H1 (cell line): ENCODE results near the gene WDR27. TPM values are rescaled to one million over a fixed set of nuclear protein-coding genes. Genes with fewer than 3 reads are reported as not detected.

ENCODE experiments used
- CTCF ChIA-PET: fragments of 300-600 bp; sonication (Branson Sonifier 250); formaldehyde crosslinking; loops from one replicate; lab custom pipeline; 2021; ENCODE audit not compliant: partially characterized antibody; lab: Charles Lee
- POLR2A ChIA-PET: fragments of 300-600 bp; sonication (Branson Sonifier 250); formaldehyde crosslinking; loops from one replicate; lab custom pipeline; 2021; ENCODE audit warnings: inconsistent platforms; ENCODE audit not compliant: partially characterized antibody; lab: Charles Lee
- DNase-seq, 2 experiments: peaks; one replicate each; pipeline versions ENCODE4 v3.0.0 to v3.0.0-alpha.2; 2010 to 2022; ENCODE audit warnings: low spot score in 2 of 2, low read depth in 1 of 2, mixed read lengths in 1 of 2
- FAIRE-seq: peaks from 2 replicates; lab custom pipeline; 2011; peaks lifted over from hg19 to GRCh38; lab: Jason Lieb, UNC
- H2AFZ ChIP-seq: 2 replicates; pipeline ENCODE4 v1.8.1; 2012; ENCODE audit warnings: low read length, inconsistent platforms
- H2AK5ac ChIP-seq: 2 replicates; pipeline ENCODE4 v1.6.1; 2013; ENCODE audit warnings: low read depth, low read length
- H2BK120ac ChIP-seq: replicated peaks from 2 replicates; pipeline ENCODE3; 2013; ENCODE audit warnings: low read depth, low read length, inconsistent platforms
- H2BK12ac ChIP-seq: 2 replicates; pipeline ENCODE4 v1.6.1; 2013; ENCODE audit warnings: low read depth, low read length
- H2BK15ac ChIP-seq: 2 replicates; pipeline ENCODE4 v1.6.1; 2013; ENCODE audit warnings: low read length
- H2BK20ac ChIP-seq: 2 replicates; pipeline ENCODE4 v1.6.1; 2013; ENCODE audit warnings: low read length
- H2BK5ac ChIP-seq: 2 replicates; pipeline ENCODE4 v1.6.1; 2013; ENCODE audit warnings: low read depth, low read length
- H3K14ac ChIP-seq: 2 replicates; pipeline ENCODE4 v1.6.1; 2013; ENCODE audit warnings: inconsistent platforms; ENCODE audit not compliant: insufficient read length
- H3K18ac ChIP-seq: 2 replicates; pipeline ENCODE4 v1.6.1; 2013; ENCODE audit warnings: low read length; ENCODE audit errors: extremely low read depth
- H3K23ac ChIP-seq: 2 replicates; pipeline ENCODE4 v1.6.1; 2013; ENCODE audit warnings: inconsistent platforms; ENCODE audit not compliant: insufficient read length
- H3K23me2 ChIP-seq: 2 replicates; pipeline ENCODE4 v1.6.1; 2013; ENCODE audit warnings: low read depth, low read length
- H3K27ac ChIP-seq: 2 replicates; pipeline ENCODE4 v1.6.1; 2011; ENCODE audit warnings: low read depth, low read length, inconsistent platforms
- H3K27me3 ChIP-seq, 4 experiments: replicated peaks in 1 of 4; 1 replicate in 1 of 4; 2 replicates in 3 of 4; pipeline versions ENCODE4 v1.6.1 to v1.8.1; 2011 to 2013; ENCODE audit warnings: low read length in 3 of 4, mild to moderate bottlenecking in 3 of 4, inconsistent platforms in 2 of 4, mixed read lengths in 2 of 4, moderate library complexity in 1 of 4; ENCODE audit not compliant: control insufficient read depth in 3 of 4, insufficient read depth in 3 of 4; ENCODE audit errors: extremely low read depth in 1 of 4
- H3K36me3 ChIP-seq, 4 experiments: 2 replicates each; pipeline versions ENCODE4 v1.6.1 to v1.8.1; 2011 to 2013; ENCODE audit warnings: mild to moderate bottlenecking in 4 of 4, low read length in 3 of 4, moderate library complexity in 2 of 4, control low read depth in 1 of 4, inconsistent platforms in 1 of 4; ENCODE audit not compliant: insufficient read depth in 4 of 4, control insufficient read depth in 2 of 4
- H3K4ac ChIP-seq: replicated peaks from 2 replicates; pipeline ENCODE3; 2013; ENCODE audit warnings: low read length, low read depth, mixed read lengths, inconsistent platforms; ENCODE audit not compliant: insufficient read length
- H3K4me1 ChIP-seq, 4 experiments: replicated peaks in 1 of 4; 1 replicate in 1 of 4; 2 replicates in 3 of 4; pipeline versions ENCODE4 v1.6.1 to v1.8.1; 2011 to 2013; ENCODE audit warnings: low read length in 3 of 4, inconsistent platforms in 2 of 4, mixed read lengths in 1 of 4; ENCODE audit not compliant: insufficient read depth in 4 of 4, control insufficient read depth in 3 of 4
- H3K4me2 ChIP-seq, 2 experiments: 2 replicates each; pipeline versions ENCODE4 v1.6.1 to v1.8.1; 2011 to 2013; ENCODE audit warnings: low read depth in 2 of 2, low read length in 2 of 2, control low read depth in 1 of 2, inconsistent platforms in 1 of 2, mild to moderate bottlenecking in 1 of 2; ENCODE audit not compliant: insufficient read depth in 1 of 2
- H3K4me3 ChIP-seq, 4 experiments: fragments of 200-600, 300-600 bp in 1 of 4; sonication (generic), shearing (Covaris generic), sonication (Bioruptor Twin) in 1 of 4; 2 replicates each; pipeline versions ENCODE4 v1.5.1 to v1.8.1; 2011 to 2016; ENCODE audit warnings: low read length in 4 of 4, low read depth in 3 of 4, control low read depth in 2 of 4, inconsistent platforms in 2 of 4, mild to moderate bottlenecking in 2 of 4, mixed read lengths in 1 of 4, moderate library complexity in 1 of 4; ENCODE audit not compliant: insufficient read depth in 2 of 4; ENCODE audit errors: extremely low read depth in 1 of 4
- H3K56ac ChIP-seq: replicated peaks from 2 replicates; pipeline ENCODE3; 2013; ENCODE audit warnings: low read depth, mild to moderate bottlenecking, mixed read lengths, low read length, inconsistent platforms; ENCODE audit not compliant: insufficient read length
- H3K79me1 ChIP-seq: 2 replicates; pipeline ENCODE4 v1.6.1; 2013; ENCODE audit warnings: low read depth, low read length, control low read depth
- H3K79me2 ChIP-seq, 2 experiments: 2 replicates each; pipeline versions ENCODE4 v1.6.1 to v1.8.1; 2012 to 2013; ENCODE audit warnings: low read length in 2 of 2, mild to moderate bottlenecking in 2 of 2, inconsistent platforms in 1 of 2; ENCODE audit not compliant: insufficient read depth in 2 of 2, control insufficient read depth in 1 of 2
- H3K9ac ChIP-seq, 4 experiments: replicated peaks in 1 of 4; 1 replicate in 1 of 4; 2 replicates in 3 of 4; pipeline versions ENCODE4 v1.6.1 to v1.8.1; 2011 to 2013; ENCODE audit warnings: low read depth in 3 of 4, low read length in 3 of 4, control low read depth in 2 of 4, mild to moderate bottlenecking in 2 of 4, moderate library complexity in 2 of 4, inconsistent platforms in 1 of 4; ENCODE audit errors: extremely low read depth in 1 of 4
- H3K9me3 ChIP-seq, 2 experiments: 2 replicates each; pipeline versions ENCODE4 v1.6.1 to v1.8.1; 2012 to 2013; ENCODE audit warnings: mild to moderate bottlenecking in 2 of 2, moderate library complexity in 2 of 2, control low read depth in 1 of 2, inconsistent platforms in 1 of 2, low read depth in 1 of 2, low read length in 1 of 2, mixed read lengths in 1 of 2; ENCODE audit not compliant: insufficient read depth in 2 of 2
- H4K20me1 ChIP-seq, 2 experiments: replicated peaks in 1 of 2; 2 replicates each; pipeline versions ENCODE3 to v1.8.1; 2011 to 2013; ENCODE audit warnings: inconsistent platforms in 2 of 2, low read length in 2 of 2, mild to moderate bottlenecking in 1 of 2; ENCODE audit not compliant: insufficient read depth in 2 of 2, control insufficient read depth in 1 of 2
- H4K5ac ChIP-seq: 2 replicates; pipeline ENCODE4 v1.6.1; 2013; ENCODE audit warnings: low read length, low read depth, mixed read lengths, inconsistent platforms; ENCODE audit not compliant: insufficient read length
- H4K8ac ChIP-seq: 2 replicates; pipeline ENCODE4 v1.8.0; 2013; ENCODE audit warnings: mild to moderate bottlenecking, moderate library complexity, low read length, inconsistent platforms; ENCODE audit not compliant: insufficient read depth; ENCODE audit errors: extremely low read depth
- H4K91ac ChIP-seq: replicated peaks from 2 replicates; pipeline ENCODE3; 2013; ENCODE audit warnings: low read length, mixed read lengths, inconsistent platforms; ENCODE audit not compliant: insufficient read length
- CEBPB ChIP-seq: IDR thresholded peaks from 2 replicates; pipeline ENCODE4 v1.6.1; 2012; ENCODE audit warnings: low read depth, low read length
- E2F6 ChIP-seq: IDR thresholded peaks from 2 replicates; pipeline ENCODE4 v1.6.1; 2012; ENCODE audit warnings: inconsistent platforms
- MAFK ChIP-seq: IDR thresholded peaks from 2 replicates; pipeline ENCODE4 v1.6.1; 2012; ENCODE audit warnings: low read depth, mild to moderate bottlenecking, improper control_type of control experiment, low read length
- POLR2AphosphoS5 ChIP-seq: IDR thresholded peaks from 2 replicates; pipeline ENCODE4 v1.6.1; 2011; ENCODE audit warnings: low read depth, low read length
- RAD21 ChIP-seq, 2 experiments: IDR thresholded peaks in 1 of 2; conservative IDR thresholded peaks in 1 of 2; 2 replicates each; pipeline ENCODE4 v1.6.1; 2011; ENCODE audit warnings: low read depth in 2 of 2, low read length in 2 of 2, improper control_type of control experiment in 1 of 2, inconsistent platforms in 1 of 2, mild to moderate bottlenecking in 1 of 2, moderate library complexity in 1 of 2
- RXRA ChIP-seq: IDR thresholded peaks from 2 replicates; pipeline ENCODE4 v1.6.1; 2011; ENCODE audit warnings: low read depth, mild to moderate bottlenecking, low read length, moderate library complexity; ENCODE audit not compliant: insufficient read depth
- SIX5 ChIP-seq: IDR thresholded peaks from 2 replicates; pipeline ENCODE4 v1.6.1; 2011; ENCODE audit warnings: mild to moderate bottlenecking, low read depth, low read length
- WGBS, 2 experiments: shearing (Covaris generic) in 1 of 2; methylation state at CpG; one replicate each; pipeline versions ENCODE4 v1.1.6 to v1.1.7; 2013 to 2015; ENCODE audit warnings: low lambda C conversion rate in 2 of 2, mixed read lengths in 2 of 2, inconsistent platforms in 1 of 2, low coverage in 1 of 2, missing lambda C conversion rate in 1 of 2; ENCODE audit not compliant: insufficient replicate concordance in 2 of 2, insufficient coverage in 1 of 2, insufficient read length in 1 of 2; ENCODE audit errors: extremely low coverage in 1 of 2, missing lambda C conversion rate in 1 of 2; 5-methylcytosine and 5-hydroxymethylcytosine counted together
- polyA plus RNA-seq, 7 experiments: library from polyadenylated mRNA; depleted of rRNA in 3 of 7; stranded (reverse) in 5 of 7; unstranded in 2 of 7; fragments of >200 nt in 5 of 7; fragments of 200-250 nt in 2 of 7; gene quantifications; 1 replicate in 5 of 7; 2 replicates in 1 of 7; 4 replicates in 1 of 7; pipeline versions ENCODE4 v1.2.1 to v1.2.3, GENCODE V29; 2011 to 2013; ENCODE audit warnings: missing spikeins in 2 of 7, mixed read lengths in 2 of 7
- total RNA-seq: library from RNA; stranded (reverse); fragmentation: NEBNext Ultra II Directional; extraction: Animal tissue kit (Norgen Biotek cat#: 25700); gene quantifications from 2 replicates; pipeline ENCODE4 v1.2.1, GENCODE V29; 2021
- TF ChIP-seq, protein P1 (sequence below): IDR thresholded peaks from 2 replicates; pipeline ENCODE4 v1.6.1; 2011; ENCODE audit warnings: low read depth, mild to moderate bottlenecking, low read length; ENCODE audit not compliant: insufficient read depth
- TF ChIP-seq, protein P2 (sequence below): IDR thresholded peaks from 2 replicates; pipeline ENCODE4 v1.6.1; 2012; ENCODE audit warnings: inconsistent platforms
- TF ChIP-seq, protein P3 (sequence below): IDR thresholded peaks from 2 replicates; pipeline ENCODE4 v1.6.1; 2012; ENCODE audit warnings: low read length, inconsistent platforms

Gene WDR27
- total and polyA plus RNA-seq, 2 of the 8 experiments (the other 6 are each of a cell fraction or from before 2014, with no cell fraction given), result 53.6 to 68.6 TPM

- Histone ChIP-seq H4K8ac (no peak overlapping the region), H3K4ac (no peak overlapping the region), H3K27me3 (no peaks in the 10 kb centered on the region), H3K9ac (no peak overlapping the region), H3K23me2 (no peaks in the 10 kb centered on the region), H3K14ac (no peak overlapping the region), H2AFZ (no peak overlapping the region), H3K79me1 (no peaks in the 10 kb centered on the region; the same call in 1 of the 2 replicates), H2BK15ac (no peak overlapping the region), H4K91ac (no peak overlapping the region), H2BK20ac (no peak overlapping the region), H3K4me1 (peaks cover 0 to 4% (median 2%) of the 10 kb centered on the region in 4 experiments; a peak in 3 of 7 replicates), H3K79me2 (no peaks in the 10 kb centered on the region), H2BK12ac (no peak overlapping the region), H3K36me3 (no peaks in the 10 kb centered on the region), H2BK5ac (no peak overlapping the region), H4K20me1 (no peaks in the 10 kb centered on the region), H3K4me3 (no peak overlapping the region), H3K56ac (no peak overlapping the region), H2BK120ac (no peak overlapping the region), H2AK5ac (no peak overlapping the region), H3K4me2 (no peak overlapping the region), H3K23ac (no peak overlapping the region), H3K27ac (no peak overlapping the region), H4K5ac (no peak overlapping the region), H3K18ac (no peak overlapping the region), H3K9me3 (no peaks in the 10 kb centered on the region)
- whole genome bisulfite sequencing, 2 experiments, result 88% methylated on average over 2 of the region's 2 CpGs; no CpG with 5 or more reads in 1 of the 2 experiments
- FAIRE-seq (no peak), DNase-seq (no peak)
- ChIA-PET POLR2A (interaction anchor here (1.6 kb wide), 1 partner anchor 13 kb away, joined by 5 read pairs; the partner anchor contains the start of genes DYNLT2 and ERMARD), CTCF (no interaction called here)
- TF ChIP-seq, protein P1, sequence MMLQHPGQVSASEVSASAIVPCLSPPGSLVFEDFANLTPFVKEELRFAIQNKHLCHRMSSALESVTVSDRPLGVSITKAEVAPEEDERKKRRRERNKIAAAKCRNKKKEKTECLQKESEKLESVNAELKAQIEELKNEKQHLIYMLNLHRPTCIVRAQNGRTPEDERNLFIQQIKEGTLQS, result no peak
- no peak for TF ChIP-seq CEBPB
- TF ChIP-seq, protein P2, sequence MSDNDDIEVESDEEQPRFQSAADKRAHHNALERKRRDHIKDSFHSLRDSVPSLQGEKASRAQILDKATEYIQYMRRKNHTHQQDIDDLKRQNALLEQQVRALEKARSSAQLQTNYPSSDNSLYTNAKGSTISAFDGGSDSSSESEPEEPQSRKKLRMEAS, result no peak
- no peak for TF ChIP-seq SIX5
- TF ChIP-seq RAD21 (IDR thresholded peaks at IDR 0.05 in 1 of 2, conservative IDR thresholded peaks at IDR 0.05 in 1 of 2; ENCODE audit: low read depth in 2 of 2, low read length in 2 of 2), result no peak
- TF ChIP-seq, protein P3, sequence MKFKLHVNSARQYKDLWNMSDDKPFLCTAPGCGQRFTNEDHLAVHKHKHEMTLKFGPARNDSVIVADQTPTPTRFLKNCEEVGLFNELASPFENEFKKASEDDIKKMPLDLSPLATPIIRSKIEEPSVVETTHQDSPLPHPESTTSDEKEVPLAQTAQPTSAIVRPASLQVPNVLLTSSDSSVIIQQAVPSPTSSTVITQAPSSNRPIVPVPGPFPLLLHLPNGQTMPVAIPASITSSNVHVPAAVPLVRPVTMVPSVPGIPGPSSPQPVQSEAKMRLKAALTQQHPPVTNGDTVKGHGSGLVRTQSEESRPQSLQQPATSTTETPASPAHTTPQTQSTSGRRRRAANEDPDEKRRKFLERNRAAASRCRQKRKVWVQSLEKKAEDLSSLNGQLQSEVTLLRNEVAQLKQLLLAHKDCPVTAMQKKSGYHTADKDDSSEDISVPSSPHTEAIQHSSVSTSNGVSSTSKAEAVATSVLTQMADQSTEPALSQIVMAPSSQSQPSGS, result no peak
- no peak for TF ChIP-seq MAFK
- TF ChIP-seq RXRA, result no peak
- no peak for TF ChIP-seq POLR2AphosphoS5
- TF ChIP-seq E2F6, result no peak
Observed at GRCh38 chr6:169738976-169739529, 37.2 kb upstream of the WDR27 start.
